ENCODE measurements around the gene TMEM247. TPM values are rescaled to one million over a fixed set of nuclear protein-coding genes. Genes with fewer than 3 reads are reported as not detected.

The TMEM247 gene
- total RNA-seq, 1 donor, result not detected

- DNase-seq (ENCODE audit: low read depth), result no peak
- TF ChIP-seq CTCF (IDR thresholded peaks at IDR 0.05; ENCODE audit: insufficient read depth, low read length), result no peak
- H3K4me3 ChIP-seq (ENCODE audit: low read depth, low read length), result no peak overlapping the region
These were observed 34.6 kb upstream of the TMEM247 start for GRCh38 chr2:46444732-46445131.

GRCh38 chr2:46445556-46445955 lies 33.8 kb upstream of the TMEM247 start:
- no peak overlapping the region for H3K4me3 ChIP-seq (ENCODE audit: low read depth, low read length)
- TF ChIP-seq CTCF (IDR thresholded peaks at IDR 0.05; ENCODE audit: insufficient read depth, low read length), result no peak
- no peak for DNase-seq (ENCODE audit: low read depth)

DNA sequence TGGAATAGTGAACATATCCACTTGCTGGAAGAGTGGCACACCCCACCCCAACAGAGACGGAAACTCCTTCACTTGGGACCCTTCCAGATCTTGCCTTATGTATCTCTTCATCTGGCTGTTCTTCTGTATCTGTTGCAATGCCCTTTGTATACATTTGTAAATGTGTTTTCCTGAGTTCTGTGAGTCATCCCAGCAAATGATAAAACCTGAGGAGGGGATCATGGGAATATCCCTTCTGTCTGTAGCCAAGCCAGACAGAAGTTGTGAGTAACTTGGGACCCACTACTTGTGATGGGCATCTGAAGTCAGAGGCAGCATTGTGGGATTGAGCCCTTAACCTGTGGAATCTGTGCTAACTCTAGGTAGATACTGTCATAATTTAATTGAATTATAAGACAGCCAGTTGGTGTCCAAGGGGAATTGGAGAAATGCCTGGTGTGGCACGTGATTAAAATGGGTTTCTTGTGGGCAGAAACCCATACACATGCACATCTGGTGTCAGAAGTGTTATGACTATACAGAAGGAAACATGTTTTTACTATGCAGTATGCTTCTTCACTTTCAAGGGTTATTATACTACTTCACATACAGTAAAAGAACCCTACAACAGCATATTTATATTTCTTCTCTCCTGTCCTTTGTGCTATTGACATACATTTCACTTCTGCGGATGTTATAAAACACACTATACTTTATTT lies 32.3 kb upstream of the TMEM247 start:
- no peak overlapping the region for H3K4me3 ChIP-seq (ENCODE audit: low read depth, low read length)
- DNase-seq (ENCODE audit: low read depth), result peak; percentile 32
- no peak for TF ChIP-seq CTCF (IDR thresholded peaks at IDR 0.05; ENCODE audit: insufficient read depth, low read length)

GRCh38 chr2:46447649-46448048 lies 31.7 kb upstream of the TMEM247 start:
- H3K4me3 ChIP-seq (ENCODE audit: low read depth, low read length), result no peak overlapping the region
- no peak for TF ChIP-seq CTCF (IDR thresholded peaks at IDR 0.05; ENCODE audit: insufficient read depth, low read length)
- DNase-seq (ENCODE audit: low read depth), result no peak

DNA sequence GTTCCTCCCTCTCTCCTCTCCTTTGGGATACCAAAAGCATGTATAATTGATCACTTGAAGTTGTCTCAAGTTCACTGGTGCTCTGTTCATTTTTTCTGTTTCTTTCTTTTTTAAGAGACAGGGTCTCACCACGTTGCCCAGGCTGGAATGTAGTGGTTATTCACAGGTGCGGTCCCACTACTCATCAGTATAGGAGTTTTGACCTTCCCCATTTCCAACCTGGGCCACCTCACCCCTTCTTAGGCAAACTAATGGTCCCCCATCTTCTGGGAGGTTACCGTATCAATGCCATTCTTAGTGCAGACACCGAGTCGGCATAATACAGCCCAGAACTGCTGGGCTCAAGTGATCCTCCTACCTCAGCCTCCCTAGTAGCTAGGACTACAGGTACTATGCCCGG lies 31.3 kb upstream of the TMEM247 start:
- DNase-seq (ENCODE audit: low read depth), result no peak
- no peak for TF ChIP-seq CTCF (IDR thresholded peaks at IDR 0.05; ENCODE audit: insufficient read depth, low read length)
- H3K4me3 ChIP-seq (ENCODE audit: low read depth, low read length), result no peak overlapping the region

- DNase-seq (ENCODE audit: low read depth), result peak; percentile 58
- no peak overlapping the region for H3K4me3 ChIP-seq (ENCODE audit: low read depth, low read length)
- no peak for TF ChIP-seq CTCF (IDR thresholded peaks at IDR 0.05; ENCODE audit: insufficient read depth, low read length)
These were observed 30.7 kb upstream of the TMEM247 start for GRCh38 chr2:46448641-46449040.

DNA sequence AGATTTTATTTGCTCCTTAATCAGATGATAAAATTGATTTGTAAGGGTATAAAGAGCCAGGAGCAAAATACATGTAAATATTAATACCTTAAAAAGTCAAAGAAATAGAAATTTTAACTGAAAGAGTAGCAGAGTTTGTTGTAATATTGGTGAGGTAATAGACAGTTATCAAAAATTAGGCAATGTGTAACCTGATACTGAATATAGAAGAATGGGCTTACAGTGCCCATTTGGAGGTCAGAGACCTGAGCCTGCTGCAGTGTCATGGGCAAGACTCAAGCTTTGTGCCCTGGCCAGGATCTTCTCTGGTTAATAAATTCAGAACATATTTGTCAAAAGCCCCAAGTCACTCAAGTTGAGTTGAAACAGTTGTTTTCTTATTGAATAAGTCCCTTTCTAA lies 29.7 kb upstream of the TMEM247 start:
- no peak overlapping the region for H3K4me3 ChIP-seq (ENCODE audit: low read depth, low read length)
- no peak for TF ChIP-seq CTCF (IDR thresholded peaks at IDR 0.05; ENCODE audit: insufficient read depth, low read length)
- DNase-seq (ENCODE audit: low read depth), result no peak

All from fibroblast of the aortic adventitia (primary cell).